ENCODE results near the gene TNS4.

Gene TNS4

DNA sequence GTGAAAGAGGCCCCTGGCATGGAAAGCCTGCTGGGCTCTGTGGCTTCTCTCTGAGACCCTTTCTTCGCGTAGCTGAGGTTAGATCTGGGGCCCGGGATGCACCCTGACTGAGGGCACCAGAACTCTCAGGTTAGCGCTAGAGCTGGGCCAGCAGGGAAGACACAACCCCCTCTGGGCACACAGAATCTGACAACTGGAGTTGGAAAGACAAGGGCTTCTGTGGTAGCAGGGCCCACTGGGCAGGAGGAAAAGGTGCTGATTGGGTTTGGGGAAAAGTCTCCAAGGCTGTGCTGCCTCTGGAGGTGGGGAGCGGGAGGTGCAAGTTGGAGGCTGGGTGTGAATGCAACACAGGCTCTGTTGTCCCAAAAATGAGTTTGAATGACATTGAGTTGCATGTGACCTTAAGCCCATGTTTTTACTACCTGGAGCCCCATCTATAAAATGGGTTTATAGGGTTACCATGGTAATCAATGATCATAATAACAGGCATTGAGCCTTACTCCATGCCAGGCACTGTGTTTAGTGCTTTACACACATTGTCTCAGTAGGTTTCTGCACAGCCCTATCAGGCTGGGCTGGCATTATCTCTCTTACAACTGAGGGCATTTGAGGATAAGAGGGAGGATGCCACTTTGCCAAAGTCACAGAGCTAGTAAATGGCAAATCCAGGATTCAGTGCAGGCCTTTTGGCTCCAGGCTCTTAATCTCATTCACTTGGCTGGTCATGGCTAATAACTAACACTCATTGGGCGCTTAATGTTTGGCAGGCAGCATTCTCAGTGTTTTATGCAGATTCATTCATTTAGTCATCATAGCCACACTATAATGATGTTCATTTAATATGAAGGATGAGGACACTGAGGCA lies 67.6 kb downstream of the TNS4 start:
- no peak for DNase-seq

GRCh38 chr17:40432864-40433528 lies 68.4 kb downstream of the TNS4 start:
- peak; percentile 67 for DNase-seq

- no peak for DNase-seq
Observed at GRCh38 chr17:40431231-40431602, 70.2 kb downstream of the TNS4 start.

DNA sequence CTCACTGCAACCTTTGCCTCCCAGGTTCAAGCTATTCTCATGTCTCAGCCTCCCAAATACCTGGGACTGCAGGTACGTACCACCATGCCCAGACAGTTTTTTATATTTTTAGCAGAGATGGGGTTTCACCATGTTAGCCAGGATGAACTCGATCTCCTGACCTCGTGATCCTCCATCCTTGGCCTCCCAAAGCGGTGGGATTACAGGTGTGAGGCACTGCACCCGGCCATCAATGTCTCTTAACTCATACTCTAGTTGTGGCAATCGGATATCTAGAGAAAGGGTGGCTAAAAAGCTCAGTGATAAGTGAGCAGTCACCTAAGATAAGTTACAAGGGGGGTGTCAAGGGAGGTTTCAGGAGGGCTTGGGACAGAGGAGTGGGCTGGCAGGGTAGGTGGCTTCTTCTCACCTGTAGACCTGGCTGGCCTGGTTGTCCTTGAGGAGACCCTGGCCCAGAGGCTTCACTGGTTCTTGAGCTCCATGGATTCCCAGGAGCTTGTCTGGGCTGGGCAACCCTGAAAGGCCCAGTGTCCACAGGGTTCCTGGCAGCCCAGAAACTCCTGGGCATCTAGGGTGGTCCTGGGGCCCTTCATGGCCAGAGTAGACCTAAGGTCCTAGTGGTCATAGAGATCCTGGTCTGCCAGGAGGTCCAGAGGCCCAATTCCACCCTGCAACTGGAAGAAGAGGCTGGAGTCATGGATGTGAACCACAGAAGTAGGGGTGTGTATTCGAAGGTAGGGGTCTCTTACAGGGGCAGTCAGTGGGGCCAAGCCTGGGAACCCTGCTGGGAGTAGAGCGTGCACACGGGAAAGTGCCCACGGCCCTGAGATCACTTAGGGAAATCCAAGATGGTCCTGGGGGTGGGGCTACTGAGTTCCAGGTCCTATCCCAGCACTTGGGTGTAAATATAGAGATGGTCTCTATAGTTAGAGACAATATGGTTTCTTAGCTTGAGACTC lies 70.9 kb downstream of the TNS4 start:
- DNase-seq, result no peak

DNA sequence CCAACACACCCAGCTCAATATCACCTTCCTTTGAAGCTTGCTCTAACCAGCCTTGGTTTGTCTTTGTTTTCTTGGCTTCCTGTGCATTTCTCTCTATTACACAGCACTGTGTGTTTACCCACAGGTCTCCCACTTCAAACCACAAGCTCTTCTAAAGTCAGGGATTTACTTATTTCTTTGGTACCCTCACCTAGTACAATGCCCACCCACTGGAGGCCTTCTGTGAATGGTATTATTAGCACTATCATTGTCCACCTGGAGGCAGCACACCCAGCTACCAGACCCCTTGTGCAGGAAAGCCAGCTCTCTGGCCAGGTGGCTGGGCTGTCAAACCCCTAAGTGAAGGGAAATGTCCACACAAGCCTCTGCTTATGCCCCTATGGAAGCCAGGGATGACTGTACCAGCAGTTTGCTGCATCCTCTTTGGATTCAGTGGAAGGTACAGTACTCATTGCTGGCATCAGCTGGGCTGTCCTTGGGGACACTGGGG lies 74.4 kb downstream of the TNS4 start:
- DNase-seq, result no peak

All from fibroblast of skin of abdomen (primary cell).